GM12864 (cell line): ENCODE measurements around the gene DGKH.
"Not testable (repeated sequence)": the region's sequence is repeated elsewhere in the genome, so short reads cannot be mapped to it uniquely, and the experiment has no call there.

Experiments
- DNase-seq: peaks from one replicate; pipeline ENCODE4 v3.0.0-alpha.2; 2011; ENCODE audit warnings: low read depth
- H3K4me3 ChIP-seq: 2 replicates; pipeline ENCODE4 v1.5.1; 2011; ENCODE audit warnings: mild to moderate bottlenecking, low read depth, low read length, control low read depth
- CTCF ChIP-seq: IDR thresholded peaks from 2 replicates; pipeline ENCODE4 v1.5.1; 2011; ENCODE audit warnings: low read depth, mild to moderate bottlenecking, moderate library complexity, low read length, control low read depth, inconsistent platforms; ENCODE audit errors: missing control alignments

DGKH gene

DNA sequence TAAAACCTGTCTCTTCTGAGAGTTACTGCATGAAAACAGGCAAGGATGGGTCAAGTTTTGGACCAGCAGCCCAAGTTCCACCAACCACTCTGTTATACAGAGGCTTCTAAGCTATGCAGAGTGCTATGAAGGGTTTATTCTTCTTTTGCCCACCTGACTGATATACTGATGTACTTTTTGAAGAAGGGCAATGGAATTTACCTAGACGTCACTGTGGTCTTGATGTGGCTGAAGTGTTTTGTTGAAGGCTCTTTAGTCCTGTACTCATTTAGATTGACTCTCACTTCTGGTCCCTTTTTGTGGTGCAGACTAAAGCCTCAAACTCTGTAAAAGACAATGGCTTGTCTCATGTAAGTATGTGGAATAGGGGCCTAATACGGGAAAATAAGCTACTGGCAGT lies 92.0 kb downstream of the DGKH start:
- H3K4me3 ChIP-seq, result no peak overlapping the region
- DNase-seq, result no peak
- TF ChIP-seq CTCF, result no peak

- not testable (repeated sequence) for H3K4me3 ChIP-seq, DNase-seq
Measured at GRCh38 chr13:42141052-42141451, 92.6 kb downstream of the DGKH start.

DNA sequence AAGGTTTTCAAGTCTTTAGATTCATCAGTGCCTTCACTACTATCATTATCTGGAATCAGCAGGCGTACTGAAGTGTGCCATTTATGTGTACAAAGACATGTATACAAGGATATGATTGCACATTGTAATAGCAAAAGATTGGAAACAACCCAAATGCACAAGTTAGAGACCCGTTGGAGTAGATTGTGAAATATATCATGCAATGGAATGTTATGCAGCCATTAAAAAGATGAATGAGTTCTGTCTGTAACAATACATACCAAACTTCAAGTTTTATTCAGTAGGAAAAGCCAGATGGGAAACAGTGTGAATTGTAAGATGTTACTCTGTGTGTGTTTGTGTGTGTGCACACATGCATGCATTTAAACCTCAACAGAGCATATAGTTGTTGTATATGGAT lies 97.9 kb downstream of the DGKH start:
- no peak overlapping the region for H3K4me3 ChIP-seq
- no peak for DNase-seq
- no peak for TF ChIP-seq CTCF

GRCh38 chr13:42148538-42148937 lies 100.1 kb downstream of the DGKH start:
- no peak for DNase-seq
- no peak overlapping the region for H3K4me3 ChIP-seq
- TF ChIP-seq CTCF, result no peak

GRCh38 chr13:42149136-42149535 lies 100.7 kb downstream of the DGKH start:
- no peak for DNase-seq
- no peak for TF ChIP-seq CTCF
- H3K4me3 ChIP-seq, result no peak overlapping the region

DNA sequence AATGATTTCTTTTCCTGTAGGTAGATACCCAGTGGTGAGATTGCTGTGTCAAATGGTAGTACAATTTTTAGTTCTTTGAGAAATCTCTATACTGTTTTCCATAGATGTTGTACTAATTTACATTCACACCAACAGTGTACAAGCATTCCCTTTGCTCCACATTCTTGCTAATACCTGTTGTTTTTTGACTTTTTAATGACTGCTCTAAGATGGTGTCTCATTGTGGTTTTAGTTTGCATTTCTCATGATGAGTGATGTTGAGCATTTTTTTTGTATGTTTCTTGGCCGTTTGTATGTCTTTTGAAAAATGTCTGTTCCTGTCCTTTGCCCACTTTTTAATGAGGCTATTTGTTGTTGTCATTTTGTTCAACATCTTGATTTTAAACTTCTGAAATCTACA lies 103.3 kb downstream of the DGKH start:
- no peak overlapping the region for H3K4me3 ChIP-seq
- DNase-seq, result no peak
- TF ChIP-seq CTCF, result no peak

DNA sequence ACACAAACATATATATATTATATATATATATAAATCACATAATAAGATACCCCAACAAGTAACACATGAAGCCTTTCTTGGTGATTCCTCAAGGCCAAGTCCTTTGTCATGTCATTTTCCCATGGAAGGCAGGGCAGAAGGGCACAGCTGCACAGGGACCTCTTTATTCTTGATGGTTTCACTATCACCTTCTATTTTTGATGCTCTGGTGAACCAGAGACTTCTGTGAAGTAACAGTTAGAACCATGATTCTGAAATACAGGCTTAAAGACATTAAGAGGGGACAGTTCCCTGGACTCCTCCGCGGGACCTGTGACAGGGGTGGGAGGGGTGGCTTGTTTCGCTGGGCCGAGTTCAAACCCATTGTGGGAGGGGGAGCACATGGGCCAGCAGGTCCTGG lies 104.0 kb downstream of the DGKH start:
- TF ChIP-seq CTCF, result no peak
- H3K4me3 ChIP-seq, result no peak overlapping the region
- no peak for DNase-seq
